Kidney (tissue), 14 donors: Measurements from ENCODE around the gene CHTOP. TPM values are rescaled to one million over a fixed set of nuclear protein-coding genes. Genes with fewer than 3 reads are reported as not detected.

Experiments
- DNase-seq, 5 donors: peaks; one replicate each; pipeline ENCODE4 v3.0.0-alpha.2; 2013 to 2020
- FAIRE-seq: peaks from 2 replicates; lab custom pipeline; 2012; peaks lifted over from hg19 to GRCh38; lab: Jason Lieb, UNC
- H3K27ac ChIP-seq, 2 donors: one replicate each; pipeline ENCODE4 v1.7.0; 2013; ENCODE audit warnings: low read depth in 2 of 2, low read length in 2 of 2, inconsistent platforms in 1 of 2
- H3K27me3 ChIP-seq: one replicate; pipeline ENCODE4 v1.7.1; 2013; ENCODE audit warnings: low read length, inconsistent platforms; ENCODE audit not compliant: control insufficient read depth, insufficient read depth
- H3K36me3 ChIP-seq, 3 donors: one replicate each; pipeline versions ENCODE4 v1.7.0 to v1.7.1; 2013; ENCODE audit warnings: low read length in 3 of 3, control low read depth in 1 of 3, inconsistent platforms in 1 of 3; ENCODE audit not compliant: insufficient read depth in 3 of 3, control insufficient read depth in 2 of 3
- H3K4me1 ChIP-seq, 3 donors: one replicate each; pipeline versions ENCODE4 v1.7.0 to v1.7.1; 2013; ENCODE audit warnings: low read length in 3 of 3, inconsistent platforms in 1 of 3, low read depth in 1 of 3; ENCODE audit not compliant: control insufficient read depth in 2 of 3, insufficient read depth in 2 of 3
- H3K4me3 ChIP-seq, 3 donors: one replicate each; pipeline versions ENCODE4 v1.7.0 to v1.8.1; 2013; ENCODE audit warnings: low read length in 3 of 3, control low read depth in 1 of 3, inconsistent platforms in 1 of 3
- H3K9ac ChIP-seq, 3 donors: one replicate each; pipeline versions ENCODE4 v1.7.0 to v1.7.1; 2013; ENCODE audit warnings: low read length in 3 of 3, control low read depth in 1 of 3, inconsistent platforms in 1 of 3
- H3K9me3 ChIP-seq, 3 donors: one replicate each; pipeline versions ENCODE4 v1.7.0 to v1.7.1; 2013; ENCODE audit warnings: low read length in 3 of 3, control low read depth in 1 of 3, inconsistent platforms in 1 of 3; ENCODE audit not compliant: control insufficient read depth in 2 of 3, insufficient read depth in 1 of 3
- CTCF ChIP-seq: IDR thresholded peaks from 3 replicates; pipeline ENCODE4 v1.5.1; 2012; ENCODE audit warnings: mild to moderate bottlenecking, moderate library complexity, borderline replicate concordance; ENCODE audit not compliant: insufficient read depth; ENCODE audit errors: extremely low read depth
- intact Hi-C: fragments of 100-400 bp; cut with DNase I; formaldehyde crosslinking; loops from one replicate; pipeline ENCODE4 v1.11.1; 2022
- polyA plus RNA-seq: library from polyadenylated mRNA; stranded (reverse); fragments of 350-450 nt; fragmentation: Illumina TruSeq; extraction: RNeasy Lipid Tissue Mini Kit (QIAGEN cat#74804); gene quantifications from one replicate; pipeline ENCODE4 v1.2.3, GENCODE V29; 2014; ENCODE audit warnings: low read depth, low replicate concordance; ENCODE audit not compliant: insufficient read depth
- total RNA-seq: library from RNA; stranded (reverse); fragmentation: NEBNext Ultra II Directional; extraction: Animal tissue kit (Norgen Biotek cat#: 25700); gene quantifications from one replicate; pipeline ENCODE4 v1.2.1, GENCODE V29; 2021
- donor health status: control.
- donor health status: control.
- donor health status: control.
- donor health status: control.
- donor health status: control.
- donor health status: DM: yes; HTN: yes; CAD: no.
- donor health status: Normal renal cell carcinoma (clear cell type).

The CHTOP gene
- total and polyA plus RNA-seq, 2 donors from 2014 or later, result 71.1 to 83.6 TPM

GRCh38 chr1:153635872-153636271, 2.0 kb downstream of the CHTOP start:
- no peak overlapping the region for H3K27ac ChIP-seq
- intact Hi-C loops, result no loop called here
- no peak overlapping the region for H3K9ac ChIP-seq
- peak overlapping the region in 2 of 3 donors; percentile 20 to 98 for H3K4me3 ChIP-seq
- H3K27me3 ChIP-seq, result no peaks in the 10 kb centered on the region
- H3K36me3 ChIP-seq, result peaks cover 9 to 45% (median 23%) of the 10 kb centered on the region in 3 donors
- DNase-seq, result peak in 1 of 5 donors; percentile 37
- TF ChIP-seq CTCF, result no peak
- no peak for FAIRE-seq
- peaks cover 0 to 11% (median 8%) of the 10 kb centered on the region in 3 donors for H3K4me1 ChIP-seq
- no peaks in the 10 kb centered on the region for H3K9me3 ChIP-seq

- FAIRE-seq (no peak), DNase-seq (peak in 1 of 5 donors; percentile 41)
- Histone ChIP-seq H3K9ac (no peak overlapping the region), H3K27ac (no peak overlapping the region), H3K36me3 (peaks cover 12 to 49% (median 27%) of the 10 kb centered on the region in 3 donors), H3K4me1 (peaks cover 0 to 14% (median 4%) of the 10 kb centered on the region in 3 donors), H3K4me3 (no peak overlapping the region), H3K9me3 (no peaks in the 10 kb centered on the region), H3K27me3 (no peaks in the 10 kb centered on the region)
- intact Hi-C loops, result no loop called here
- TF ChIP-seq CTCF, result no peak
Measured at GRCh38 chr1:153636312-153636711, 2.4 kb downstream of the CHTOP start.

GRCh38 chr1:153638261-153638660, 4.4 kb downstream of the CHTOP start:
- H3K9ac ChIP-seq, result no peak overlapping the region
- FAIRE-seq, result no peak

More at GRCh38 chr1:153638261-153638660, 4.4 kb downstream of the CHTOP start:
- H3K4me1 ChIP-seq, result peaks cover 0 to 13% (median 4%) of the 10 kb centered on the region in 3 donors
- no peaks in the 10 kb centered on the region for H3K27me3 ChIP-seq
- DNase-seq, result peak in 1 of 5 donors; percentile 18
- no peaks in the 10 kb centered on the region for H3K9me3 ChIP-seq
- intact Hi-C loops, result no loop called here
- no peak overlapping the region for H3K27ac ChIP-seq
- TF ChIP-seq CTCF, result no peak
- peaks cover 12 to 69% (median 36%) of the 10 kb centered on the region in 3 donors for H3K36me3 ChIP-seq
- H3K4me3 ChIP-seq, result no peak overlapping the region
